Body of pancreas (tissue), 4 donors: ENCODE data around the gene ACOT9. TPM values are rescaled to one million over a fixed set of nuclear protein-coding genes. Genes with fewer than 3 reads are reported as not detected.

Source experiments
- ATAC-seq: fragments of 150-250 bp; one replicate; pipeline ENCODE4 v1.9.1; 2016
- DNase-seq, 4 donors: peaks; one replicate each; pipeline ENCODE4 v3.0.0-alpha.2; 2019
- H3K27ac ChIP-seq, 4 donors: fragments of 200-600 bp; sonication (generic); 1 replicate in 3 of 4; 2 replicates in 1 of 4; pipeline versions ENCODE4 v1.5.1 to v1.6.1; 2016 to 2019; ENCODE audit warnings: mild to moderate bottlenecking in 1 of 4, mixed read lengths in 1 of 4, moderate library complexity in 1 of 4
- H3K27me3 ChIP-seq, 2 donors: fragments of 200-600 bp; sonication (generic); one replicate each; pipeline ENCODE4 v1.6.0; 2016; ENCODE audit warnings: mild to moderate bottlenecking in 1 of 2
- H3K36me3 ChIP-seq, 2 donors: fragments of 200-600 bp; sonication (generic); replicated peaks in 1 of 2; 2 replicates each; pipeline ENCODE4 v1.5.1; 2016; ENCODE audit warnings: low read depth in 2 of 2; ENCODE audit not compliant: insufficient read depth in 1 of 2
- H3K4me1 ChIP-seq: fragments of 200-600 bp; sonication (generic); one replicate; pipeline ENCODE4 v1.6.0; 2016
- H3K4me3 ChIP-seq, 2 donors: fragments of 200-600 bp; sonication (generic); 1 replicate in 1 of 2; 2 replicates in 1 of 2; pipeline ENCODE4 v1.5.1; 2016 to 2019
- H3K9me3 ChIP-seq, 3 donors: fragments of 200-600 bp; sonication (generic); 1 replicate in 2 of 3; 2 replicates in 1 of 3; pipeline ENCODE4 v1.5.1; 2016
- POLR2A ChIP-seq, 3 donors: fragments of 450-650 bp; IDR thresholded peaks; one replicate each; pipeline ENCODE4 v1.6.1; 2016; ENCODE audit warnings: antibody characterized with exemption in 3 of 3, mild to moderate bottlenecking in 2 of 3
- WGBS, 2 donors: methylation state at CpG; one replicate each; pipeline ENCODE4 v1.1.5; 2017; 5-methylcytosine and 5-hydroxymethylcytosine counted together
- intact Hi-C: fragments of 100-400 bp; cut with DNase I; formaldehyde crosslinking; loops from one replicate; pipeline ENCODE4 v1.15.1; 2023
- total RNA-seq, 2 donors: library from RNA; depleted of rRNA; stranded (reverse); fragments of >200 nt; gene quantifications; one replicate each; pipeline ENCODE4 v1.1.0, GENCODE V29; 2016
- TF ChIP-seq, protein P1 (sequence below), 7 experiments: fragments of 450-650 bp in 4 of 7; fragments of 200-600 bp in 3 of 7; sonication (generic) in 3 of 7; IDR thresholded peaks; one replicate each; pipeline ENCODE4 v1.5.1; 2016 to 2019; ENCODE audit warnings: antibody characterized with exemption in 7 of 7

The ACOT9 gene
- total RNA-seq, 2 donors from 2014 or later: 6.3 to 17.9 TPM

DNA sequence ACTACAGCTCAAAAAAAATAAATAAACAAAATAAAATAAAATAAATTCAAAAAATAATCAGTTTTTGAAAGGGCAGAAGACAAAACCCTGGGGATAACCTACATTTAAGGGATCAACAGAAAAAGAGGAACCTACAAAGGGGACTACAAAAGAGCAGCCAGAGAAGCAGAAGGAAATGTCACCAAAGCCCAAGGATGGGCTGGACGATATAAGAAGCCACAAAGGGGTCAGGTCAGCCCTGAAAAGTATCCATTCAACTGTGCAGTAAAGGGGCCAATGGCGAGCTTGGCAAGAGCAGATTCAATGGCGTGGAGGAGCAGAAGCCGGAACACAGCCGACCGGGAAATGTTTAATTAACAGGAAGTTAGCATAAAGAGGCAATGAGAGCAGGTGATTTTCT lies 16.9 kb downstream of the ACOT9 start:
- Histone ChIP-seq H3K36me3 (no peaks in the 10 kb centered on the region), H3K4me1 (no peaks in the 10 kb centered on the region), H3K9me3 (no peaks in the 10 kb centered on the region), H3K27ac (no peak overlapping the region), H3K27me3 (no peaks in the 10 kb centered on the region), H3K4me3 (no peak overlapping the region)
- DNase-seq (peak in 1 of 4 donors; percentile 6), ATAC-seq (no peak)
- TF ChIP-seq, protein P1, sequence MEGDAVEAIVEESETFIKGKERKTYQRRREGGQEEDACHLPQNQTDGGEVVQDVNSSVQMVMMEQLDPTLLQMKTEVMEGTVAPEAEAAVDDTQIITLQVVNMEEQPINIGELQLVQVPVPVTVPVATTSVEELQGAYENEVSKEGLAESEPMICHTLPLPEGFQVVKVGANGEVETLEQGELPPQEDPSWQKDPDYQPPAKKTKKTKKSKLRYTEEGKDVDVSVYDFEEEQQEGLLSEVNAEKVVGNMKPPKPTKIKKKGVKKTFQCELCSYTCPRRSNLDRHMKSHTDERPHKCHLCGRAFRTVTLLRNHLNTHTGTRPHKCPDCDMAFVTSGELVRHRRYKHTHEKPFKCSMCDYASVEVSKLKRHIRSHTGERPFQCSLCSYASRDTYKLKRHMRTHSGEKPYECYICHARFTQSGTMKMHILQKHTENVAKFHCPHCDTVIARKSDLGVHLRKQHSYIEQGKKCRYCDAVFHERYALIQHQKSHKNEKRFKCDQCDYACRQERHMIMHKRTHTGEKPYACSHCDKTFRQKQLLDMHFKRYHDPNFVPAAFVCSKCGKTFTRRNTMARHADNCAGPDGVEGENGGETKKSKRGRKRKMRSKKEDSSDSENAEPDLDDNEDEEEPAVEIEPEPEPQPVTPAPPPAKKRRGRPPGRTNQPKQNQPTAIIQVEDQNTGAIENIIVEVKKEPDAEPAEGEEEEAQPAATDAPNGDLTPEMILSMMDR (IDR thresholded peaks at IDR 0.05): no peak
- TF ChIP-seq POLR2A (IDR thresholded peaks at IDR 0.05): no peak
- intact Hi-C loops: no loop called here
- 63 to 88% methylated on average over 6 of the region's 6 CpGs for WGBS, 2 donors

DNA sequence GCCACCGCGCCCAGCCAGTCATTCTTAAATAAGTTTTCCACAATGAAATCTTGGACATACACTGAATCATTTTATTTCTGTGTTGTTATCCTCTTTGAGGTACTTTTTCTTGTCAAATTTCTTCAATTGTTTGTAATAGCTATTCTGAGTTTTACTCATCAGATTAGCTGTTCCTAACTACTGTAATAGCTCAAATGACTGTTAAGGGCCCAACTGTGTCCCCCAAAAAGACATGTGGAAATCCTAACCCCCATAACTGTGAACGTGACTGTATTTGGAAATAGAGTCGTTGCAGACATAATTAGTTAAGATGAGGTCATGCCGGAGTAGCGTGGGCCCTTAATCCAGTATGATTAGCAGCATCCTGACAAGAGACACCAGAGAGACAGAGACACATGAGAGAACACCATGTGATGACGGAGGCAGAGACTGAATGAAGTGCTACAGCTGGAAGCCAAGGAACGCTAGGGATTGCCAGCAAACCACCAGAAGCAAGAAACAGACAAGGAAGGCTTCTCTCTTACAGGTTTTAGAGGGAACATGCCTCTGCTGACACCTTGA lies 22.9 kb downstream of the ACOT9 start:
- ATAC-seq: no peak
- intact Hi-C loops: no loop called here
- WGBS, 2 donors: 78 to 94% methylated on average over 8 of the region's 8 CpGs
- no peak for DNase-seq
- TF ChIP-seq, protein P1 (IDR thresholded peaks at IDR 0.05): no peak
- no peak for TF ChIP-seq POLR2A (IDR thresholded peaks at IDR 0.05)
- H3K4me3 ChIP-seq: no peak overlapping the region
- peaks cover 0 to 2% of the 10 kb centered on the region in 2 donors for H3K36me3 ChIP-seq
- no peaks in the 10 kb centered on the region for H3K4me1 ChIP-seq
- H3K27me3 ChIP-seq: no peaks in the 10 kb centered on the region
- H3K9me3 ChIP-seq: no peaks in the 10 kb centered on the region
- H3K27ac ChIP-seq: no peak overlapping the region

DNA sequence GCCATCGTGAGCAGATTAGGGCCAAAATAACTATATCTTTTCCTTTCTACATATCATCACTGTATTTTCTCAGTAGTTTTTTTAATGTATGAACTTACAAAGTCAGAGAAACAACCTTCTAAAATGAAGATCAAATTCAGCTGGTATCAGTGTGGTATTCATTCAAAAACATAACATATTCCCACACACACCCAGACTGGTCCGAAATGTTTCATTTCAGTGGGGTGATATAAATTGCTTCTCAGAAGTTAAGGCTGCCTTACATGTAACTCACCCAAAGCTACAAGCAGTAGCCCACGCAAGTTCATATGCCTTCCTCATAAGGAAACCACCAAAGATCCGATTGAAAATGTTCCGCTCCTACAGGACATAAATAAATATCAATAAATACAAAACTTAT lies 37.8 kb downstream of the ACOT9 start:
- no peaks in the 10 kb centered on the region for H3K9me3 ChIP-seq
- ATAC-seq: no peak
- H3K27ac ChIP-seq: no peak overlapping the region
- no peak for DNase-seq
- H3K36me3 ChIP-seq: no peaks in the 10 kb centered on the region
- intact Hi-C loops: no loop called here
- no peaks in the 10 kb centered on the region for H3K4me1 ChIP-seq
- TF ChIP-seq, protein P1 (IDR thresholded peaks at IDR 0.05): no peak
- no peak for TF ChIP-seq POLR2A (IDR thresholded peaks at IDR 0.05)
- WGBS, 2 donors: 88 to 94% methylated on average over 3 to 5 of the region's 5 CpGs
- no peaks in the 10 kb centered on the region for H3K27me3 ChIP-seq
- no peak overlapping the region for H3K4me3 ChIP-seq

DNA sequence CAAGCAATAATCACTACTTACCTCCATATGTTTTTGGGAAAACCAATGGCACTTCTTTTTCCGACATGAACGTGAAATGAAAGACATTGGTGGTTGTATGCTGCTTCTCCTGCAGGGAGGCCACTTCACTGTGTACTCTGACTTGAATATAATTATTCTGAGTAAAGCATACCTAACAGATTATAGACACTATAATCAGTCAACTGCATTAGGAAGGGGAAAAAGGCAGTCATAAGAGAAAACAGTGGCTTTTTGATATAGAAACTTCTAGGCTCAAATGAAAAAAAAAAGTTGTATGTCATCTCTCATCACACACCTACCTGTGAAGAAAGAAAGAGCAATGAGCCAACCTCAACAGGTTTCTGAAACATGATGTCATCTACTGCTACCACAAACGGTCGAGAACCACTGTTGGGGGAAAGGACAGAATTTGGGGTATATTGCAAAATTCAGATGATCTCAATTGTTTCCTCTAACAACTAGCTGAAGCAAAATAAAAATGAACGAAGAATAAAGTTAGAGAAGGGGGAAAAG lies 38.3 kb downstream of the ACOT9 start:
- 73 to 98% methylated on average over 5 of the region's 5 CpGs for WGBS, 2 donors
- H3K4me3 ChIP-seq: no peak overlapping the region
- intact Hi-C loops: no loop called here
- H3K27ac ChIP-seq: no peak overlapping the region
- H3K36me3 ChIP-seq: no peaks in the 10 kb centered on the region
- no peak for TF ChIP-seq POLR2A (IDR thresholded peaks at IDR 0.05)
- TF ChIP-seq, protein P1 (IDR thresholded peaks at IDR 0.05): no peak
- ATAC-seq: no peak
- no peaks in the 10 kb centered on the region for H3K27me3 ChIP-seq
- H3K4me1 ChIP-seq: no peaks in the 10 kb centered on the region
- no peak for DNase-seq
- H3K9me3 ChIP-seq: no peaks in the 10 kb centered on the region

DNA sequence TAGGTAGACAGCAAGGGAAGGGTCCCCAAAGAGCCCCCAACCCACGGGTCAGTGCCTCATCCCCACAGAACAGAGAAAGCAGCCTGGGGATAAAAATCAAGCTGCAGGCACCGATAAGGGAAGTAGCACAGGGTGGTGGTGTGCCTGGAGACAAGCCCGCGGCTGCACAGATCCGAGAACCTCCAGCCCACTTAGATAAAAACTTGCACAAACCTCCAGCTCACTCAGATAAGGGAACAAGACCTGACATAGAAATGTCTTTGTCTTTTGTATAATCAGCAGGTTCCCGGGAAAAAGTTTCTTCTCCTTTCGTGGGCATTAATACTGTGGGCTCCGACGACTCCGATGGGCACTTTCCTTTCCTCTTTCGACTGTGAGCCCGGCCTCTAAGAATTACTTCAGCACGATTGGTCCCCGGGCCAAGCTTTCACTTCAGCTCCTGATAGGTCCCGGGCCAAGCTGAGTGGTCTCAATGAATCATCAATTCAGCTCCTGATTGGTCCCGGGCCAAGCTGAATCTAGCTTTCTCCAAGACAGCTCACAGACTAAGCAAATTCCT lies 43.4 kb downstream of the ACOT9 start:
- TF ChIP-seq POLR2A (IDR thresholded peaks at IDR 0.05): no peak
- TF ChIP-seq, protein P1 (IDR thresholded peaks at IDR 0.05): no peak
- DNase-seq: peak in 2 of 4 donors; percentile 8 to 19

More for the DNA sequence above, 43.4 kb downstream of the ACOT9 start:
- 43 to 61% methylated on average over 11 to 16 of the region's 16 CpGs for WGBS, 2 donors
- Histone ChIP-seq H3K27ac (no peak overlapping the region), H3K4me1 (no peaks in the 10 kb centered on the region), H3K36me3 (no peaks in the 10 kb centered on the region), H3K4me3 (no peak overlapping the region), H3K27me3 (no peaks in the 10 kb centered on the region), H3K9me3 (no peaks in the 10 kb centered on the region)
- intact Hi-C loops: loop anchor here (10.0 kb wide), 1 partner anchor 205 kb away; the partner anchor contains the start of genes APOO and CXorf58
- no peak for ATAC-seq
